ENCODE measurements around the gene AK5.

Gene AK5, protein sequence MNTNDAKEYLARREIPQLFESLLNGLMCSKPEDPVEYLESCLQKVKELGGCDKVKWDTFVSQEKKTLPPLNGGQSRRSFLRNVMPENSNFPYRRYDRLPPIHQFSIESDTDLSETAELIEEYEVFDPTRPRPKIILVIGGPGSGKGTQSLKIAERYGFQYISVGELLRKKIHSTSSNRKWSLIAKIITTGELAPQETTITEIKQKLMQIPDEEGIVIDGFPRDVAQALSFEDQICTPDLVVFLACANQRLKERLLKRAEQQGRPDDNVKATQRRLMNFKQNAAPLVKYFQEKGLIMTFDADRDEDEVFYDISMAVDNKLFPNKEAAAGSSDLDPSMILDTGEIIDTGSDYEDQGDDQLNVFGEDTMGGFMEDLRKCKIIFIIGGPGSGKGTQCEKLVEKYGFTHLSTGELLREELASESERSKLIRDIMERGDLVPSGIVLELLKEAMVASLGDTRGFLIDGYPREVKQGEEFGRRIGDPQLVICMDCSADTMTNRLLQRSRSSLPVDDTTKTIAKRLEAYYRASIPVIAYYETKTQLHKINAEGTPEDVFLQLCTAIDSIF

DNA sequence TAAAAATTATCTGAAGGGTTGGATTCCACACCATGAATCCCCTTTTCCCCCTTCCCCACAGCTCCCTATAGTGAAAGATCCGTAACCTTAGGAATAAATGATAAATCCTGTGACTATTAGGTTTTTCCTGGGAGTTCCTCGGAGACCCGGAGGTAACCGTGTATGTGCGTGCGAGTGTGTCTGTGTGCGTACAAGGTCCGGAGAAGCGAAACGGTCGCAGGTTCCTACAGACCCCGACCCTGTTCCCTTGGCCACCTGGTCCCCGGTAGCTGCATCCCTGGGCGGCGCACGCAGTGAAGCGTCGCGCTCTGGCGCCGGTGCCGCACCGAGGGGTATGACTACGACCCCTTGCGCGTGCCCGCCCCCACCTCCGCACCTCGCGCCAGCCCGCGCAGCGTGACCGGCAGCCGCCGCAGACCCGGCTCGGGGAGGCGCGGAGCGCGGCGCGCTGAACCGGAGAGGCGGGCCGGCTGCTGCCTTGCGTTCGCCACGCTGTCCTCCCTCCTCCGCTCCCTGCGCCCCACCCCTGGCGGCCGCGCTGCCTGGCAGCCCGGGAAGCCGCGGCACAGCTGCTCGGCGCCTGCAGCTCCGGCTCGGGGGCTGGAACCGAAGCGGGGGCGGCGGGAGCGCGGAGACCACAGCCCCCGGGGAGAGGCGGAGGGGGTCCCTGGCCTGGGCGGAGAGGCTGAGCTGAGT, at the start of gene AK5:
Gene AK5 (plus strand): TSS at position 529 of the 696 bp plus-strand sequence. CDS start 295 bp downstream, outside the sequence.
- DNase-seq (ENCODE audit: low read depth), result no peak

DNA sequence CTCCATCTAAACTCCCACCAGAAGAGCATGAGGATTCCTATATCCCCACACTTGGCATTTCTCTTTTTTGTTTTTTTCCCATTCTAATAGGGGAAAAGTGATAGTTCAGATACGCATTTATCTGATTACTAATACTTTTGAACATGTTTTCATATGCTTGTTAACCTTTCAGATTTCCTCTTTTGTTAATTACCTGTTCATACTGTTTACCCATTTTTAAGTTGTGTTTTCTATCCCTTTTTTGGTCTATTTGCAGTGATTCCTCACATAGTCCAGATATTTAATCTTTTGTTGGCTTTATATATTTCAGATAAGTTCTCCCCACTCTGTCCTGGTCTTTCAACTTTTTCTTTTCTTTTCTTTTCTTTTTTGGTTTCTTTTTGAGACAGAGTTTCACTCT, 49.0 kb upstream of the AK5 start:
- DNase-seq (ENCODE audit: low read depth), result no peak

DNA sequence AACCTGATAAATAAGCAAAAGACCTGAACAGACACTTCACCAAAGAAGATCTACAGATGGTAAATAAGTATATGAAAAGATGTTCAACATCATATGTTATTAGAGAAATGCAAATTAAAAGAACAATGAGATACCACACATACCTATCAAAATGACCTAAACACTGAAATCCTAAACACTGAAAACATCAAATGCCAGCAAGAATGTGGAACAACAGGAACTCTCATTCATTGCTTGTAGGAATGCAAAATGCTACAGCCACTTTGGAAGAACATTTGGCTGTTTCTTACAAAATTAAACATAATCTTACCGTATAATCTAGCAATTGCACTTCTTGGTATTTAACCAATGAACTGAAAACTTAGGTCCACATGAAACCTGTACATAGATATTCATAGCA, 47.7 kb upstream of the AK5 start:
- DNase-seq (ENCODE audit: low read depth), result no peak

DNA sequence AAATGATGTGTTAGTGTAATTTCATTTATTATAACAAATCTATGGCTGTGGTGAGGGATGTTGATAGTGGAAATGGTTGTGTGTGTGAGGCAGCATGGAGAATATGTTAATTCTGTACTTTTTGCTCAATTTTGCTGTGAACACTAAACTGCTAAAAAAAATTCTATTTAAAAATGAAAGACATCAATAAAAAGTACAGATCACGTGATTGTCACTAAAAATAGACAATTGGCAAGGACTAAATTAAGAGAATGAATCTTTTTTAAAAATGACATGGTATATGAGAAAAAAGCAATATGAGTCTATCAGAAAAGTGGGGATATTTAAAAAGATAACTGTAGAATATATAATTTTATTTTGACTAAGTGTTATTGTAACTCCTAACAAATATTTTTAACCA, 46.9 kb upstream of the AK5 start:
- no peak for DNase-seq (ENCODE audit: low read depth)

DNA sequence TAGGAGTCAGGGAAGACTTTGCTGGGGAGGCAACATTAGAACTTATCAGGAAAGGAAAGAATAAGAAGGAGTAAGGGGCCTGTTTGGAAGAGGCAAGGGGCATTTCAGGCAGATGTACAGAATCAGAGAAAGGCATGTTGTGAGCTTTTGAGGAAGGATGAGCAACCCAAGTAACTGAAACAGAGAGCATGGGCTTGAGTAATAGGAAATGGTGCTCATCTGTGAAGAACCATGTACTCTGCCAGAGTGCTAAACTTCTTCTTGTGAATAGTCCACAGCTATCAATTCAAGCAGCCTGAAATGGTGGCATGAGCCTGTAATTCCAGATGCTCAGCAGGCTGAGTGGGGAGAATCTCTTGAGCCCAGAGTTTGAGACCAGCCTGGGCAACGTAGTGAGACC, 43.4 kb upstream of the AK5 start:
- no peak for DNase-seq (ENCODE audit: low read depth)

DNA sequence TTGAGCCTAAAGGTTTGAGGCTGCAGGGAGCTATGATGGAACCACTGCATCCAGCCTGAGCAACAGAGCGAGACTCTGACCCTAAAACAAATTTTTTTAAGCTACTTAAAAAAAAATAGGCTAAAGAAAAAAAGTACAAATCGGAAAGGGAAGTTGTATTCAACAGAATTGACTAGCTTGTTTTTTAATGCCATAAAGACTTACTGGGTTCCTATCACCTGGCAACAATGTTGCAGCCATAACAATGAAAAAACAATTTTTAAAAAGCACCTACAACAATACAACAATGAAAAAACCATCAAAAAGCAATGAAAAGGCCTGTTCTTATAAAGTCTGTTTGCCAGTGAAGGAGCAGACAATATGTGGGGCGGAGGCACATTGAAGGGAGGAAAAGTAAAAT, 42.5 kb upstream of the AK5 start:
- DNase-seq (ENCODE audit: low read depth), result no peak

DNA sequence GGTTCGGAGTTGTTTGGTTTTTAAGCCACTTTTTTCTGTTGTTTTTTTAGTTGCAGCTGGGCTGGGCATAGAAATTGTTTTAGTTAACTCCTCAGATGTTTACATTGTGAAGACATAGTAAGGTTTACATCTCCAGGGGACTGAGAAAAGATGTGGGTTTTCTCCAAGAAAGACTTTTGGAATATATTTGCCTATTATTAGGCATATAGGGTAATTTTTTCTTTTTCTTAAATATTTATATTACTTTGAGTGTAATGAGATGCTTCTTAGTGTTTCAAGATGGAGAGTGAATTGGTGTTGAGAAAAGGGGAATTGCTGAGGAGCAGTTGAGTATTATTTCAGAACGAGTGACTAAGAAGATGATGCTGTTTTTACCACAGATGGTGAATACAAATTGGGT, 36.0 kb upstream of the AK5 start:
- DNase-seq (ENCODE audit: low read depth), result no peak

DNA sequence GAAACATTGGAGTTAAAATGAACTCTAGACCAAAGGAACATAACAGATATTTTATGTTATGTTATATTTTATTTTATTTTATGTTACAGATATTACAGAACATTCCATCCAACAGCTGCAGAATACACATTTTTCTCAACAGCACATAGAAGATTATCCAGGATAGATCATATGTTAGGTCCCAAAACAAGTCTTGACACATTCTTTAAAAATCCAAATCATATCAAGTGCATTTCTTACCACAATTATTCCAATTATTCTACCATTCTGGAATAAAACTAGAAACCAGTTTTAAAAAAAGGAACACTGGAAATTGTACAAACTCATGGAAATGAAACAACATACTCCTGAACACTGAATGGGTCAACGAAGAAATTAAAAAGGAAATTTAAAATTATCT, 31.7 kb upstream of the AK5 start:
- no peak for DNase-seq (ENCODE audit: low read depth)

DNA sequence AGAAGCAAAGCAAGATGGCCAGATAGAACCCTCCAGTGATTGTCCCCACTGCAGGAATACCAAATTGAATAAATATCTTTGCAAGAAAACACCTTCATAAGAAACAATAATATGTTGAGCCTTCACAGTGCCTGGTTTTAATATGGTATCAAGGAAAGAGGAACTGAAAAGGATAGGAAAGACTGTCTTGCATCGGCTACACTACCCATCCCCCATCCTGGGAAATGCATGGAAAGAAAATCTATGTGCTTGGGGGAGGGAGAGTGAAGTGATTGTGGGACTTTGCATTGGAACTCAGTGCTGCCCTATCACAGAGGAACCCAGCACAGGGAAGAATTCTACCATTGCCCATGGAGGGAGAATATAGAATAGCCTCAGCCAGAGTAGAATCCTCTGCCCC, 28.6 kb upstream of the AK5 start:
- DNase-seq (ENCODE audit: low read depth), result no peak

DNA sequence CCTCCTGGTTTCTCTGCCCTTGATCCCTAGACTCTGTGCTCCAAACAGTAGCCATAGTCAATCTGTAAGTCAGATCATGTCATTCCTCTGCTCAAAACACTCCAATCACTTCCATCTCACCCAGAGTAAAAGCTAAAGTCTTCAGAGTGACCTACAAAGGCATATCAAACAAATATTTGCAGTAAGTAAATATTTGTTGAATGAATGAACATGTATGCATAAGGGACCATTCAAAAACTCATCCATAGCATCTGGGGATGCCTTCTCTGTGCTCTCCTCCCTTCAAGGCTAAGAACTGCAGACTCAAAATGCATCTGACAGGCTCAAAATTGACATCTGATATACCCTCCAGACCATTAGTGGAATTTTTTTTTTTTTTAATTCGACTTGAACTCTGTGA, 18.1 kb upstream of the AK5 start:
- DNase-seq (ENCODE audit: low read depth), result no peak

DNA sequence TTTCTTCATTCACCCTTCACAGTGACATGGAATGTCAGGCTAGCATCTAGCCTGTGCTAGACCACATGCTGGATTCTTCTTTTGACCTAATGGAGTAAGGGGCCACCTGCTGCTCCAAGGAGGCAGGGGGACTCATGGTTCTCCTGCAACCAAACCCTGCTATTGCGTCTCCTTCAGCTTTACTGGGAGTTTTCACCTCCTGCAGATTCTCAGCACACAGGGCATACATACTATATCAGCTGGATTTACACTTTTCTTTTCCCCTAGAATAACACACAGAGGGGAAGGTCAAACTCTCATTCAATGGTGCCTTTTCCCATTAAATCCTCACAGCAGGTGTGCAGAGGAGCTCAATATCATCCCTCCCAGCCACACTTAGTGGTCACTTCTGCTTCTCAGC, 16.6 kb upstream of the AK5 start:
- DNase-seq (ENCODE audit: low read depth), result no peak

DNA sequence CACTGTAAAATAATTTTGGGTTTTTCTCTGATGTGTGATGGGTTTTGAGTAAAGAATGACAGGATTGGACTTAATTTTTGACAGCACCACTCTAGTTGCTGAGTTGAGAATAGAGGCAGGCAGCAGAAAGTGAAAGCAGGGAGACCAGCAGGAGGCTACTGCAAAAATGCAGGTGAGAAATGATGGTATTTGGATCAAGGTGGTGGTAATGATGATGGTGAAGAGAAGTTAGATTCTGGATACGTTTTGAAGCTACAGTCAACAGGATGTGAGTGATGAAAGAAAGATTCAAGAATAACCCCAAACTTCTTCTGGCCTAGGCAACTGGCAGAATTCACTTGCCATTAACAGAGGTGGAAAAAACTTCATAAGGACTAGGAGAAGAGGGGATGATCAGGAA, 14.8 kb upstream of the AK5 start:
- DNase-seq (ENCODE audit: low read depth), result no peak

DNA sequence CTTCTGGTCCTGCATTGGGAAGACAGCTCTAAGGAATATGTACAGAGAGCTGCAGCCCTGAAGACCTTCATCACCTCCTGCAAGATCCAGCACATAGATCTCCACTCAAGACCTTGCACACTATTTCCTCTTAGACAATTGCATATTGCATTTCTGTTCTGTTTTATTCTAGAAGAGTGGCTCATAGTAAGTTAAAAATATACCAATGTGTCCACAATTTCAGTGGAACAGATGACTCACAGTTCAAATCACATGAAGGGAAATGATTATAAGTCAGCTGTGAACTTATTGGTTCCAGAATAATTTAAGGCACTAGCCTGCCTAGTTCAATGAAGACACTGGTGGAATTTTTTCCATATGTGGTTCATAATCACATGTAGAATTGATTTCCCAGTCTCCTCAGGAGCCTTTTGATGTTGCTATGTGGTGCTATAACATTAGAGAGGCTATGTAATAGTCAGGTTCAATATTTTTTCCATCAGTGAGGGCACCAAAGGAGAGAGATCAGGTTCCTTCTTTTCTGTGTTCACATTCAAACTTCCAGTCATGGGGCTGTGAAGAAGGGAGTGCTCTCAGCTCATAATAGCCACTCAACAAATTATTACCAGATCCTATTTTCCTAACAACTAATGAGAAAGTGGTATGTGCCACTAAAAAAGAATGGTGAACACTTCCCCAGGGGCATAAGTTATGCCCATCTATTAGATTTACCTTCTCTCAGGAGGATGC, 9.8 kb upstream of the AK5 start:
- no peak for DNase-seq (ENCODE audit: low read depth)

DNA sequence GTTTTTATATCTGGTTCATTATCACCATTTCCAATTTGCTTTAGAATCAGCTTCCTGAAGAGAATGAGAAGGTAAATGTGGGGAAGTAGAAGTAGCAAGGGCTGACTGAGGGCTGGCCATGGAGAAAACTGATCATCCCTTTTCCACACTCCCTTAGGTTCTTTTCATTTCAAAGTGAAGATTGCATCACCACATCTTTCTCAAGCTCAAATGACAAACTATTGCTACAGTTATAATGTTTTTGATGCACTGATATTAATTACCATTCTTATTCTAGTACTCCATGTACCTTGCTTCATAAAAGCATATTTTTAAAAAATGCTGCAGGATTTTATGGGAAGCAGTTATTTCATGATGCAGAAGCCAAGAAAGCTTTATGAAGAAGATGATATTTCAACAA, 7.9 kb upstream of the AK5 start:
- no peak for DNase-seq (ENCODE audit: low read depth)

DNA sequence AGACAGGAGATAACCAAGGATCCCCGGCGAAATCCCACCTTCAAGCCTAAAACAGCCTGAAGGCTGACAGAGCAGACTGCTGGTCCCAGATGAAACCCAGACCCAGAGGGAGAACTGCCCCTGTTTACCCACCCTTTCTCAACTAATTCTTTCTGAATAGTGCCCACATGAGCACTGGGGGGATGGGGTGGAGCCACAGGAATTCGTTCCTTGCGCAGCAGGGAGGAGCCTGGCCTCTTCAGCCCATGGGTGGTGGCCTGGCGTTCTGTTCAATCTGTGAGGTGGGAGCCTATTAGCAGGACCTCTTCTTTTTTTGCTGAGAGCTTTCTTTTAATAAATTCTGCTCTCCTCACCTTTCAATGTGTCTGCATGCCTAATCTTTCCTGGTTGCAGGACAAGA, 6.6 kb upstream of the AK5 start:
- DNase-seq (ENCODE audit: low read depth), result no peak

DNA sequence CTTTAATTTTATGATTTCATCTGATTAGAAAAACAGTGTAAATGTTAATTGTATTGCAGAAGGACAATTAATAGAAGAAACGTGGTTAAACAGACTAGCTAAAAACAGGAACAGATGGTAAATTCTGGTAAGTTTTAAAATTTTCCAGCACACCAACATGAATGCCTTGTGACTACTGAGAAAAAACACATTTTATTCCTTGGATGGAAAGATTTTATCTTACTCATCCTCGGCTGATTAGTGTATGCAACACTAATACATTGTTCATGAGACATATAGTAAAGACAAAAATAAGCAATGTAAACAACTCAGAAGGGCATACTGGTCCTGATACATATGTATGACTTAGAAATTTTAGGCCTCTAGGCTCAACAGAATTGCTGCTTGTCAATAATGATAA, 4.9 kb upstream of the AK5 start:
- DNase-seq (ENCODE audit: low read depth), result no peak

DNA sequence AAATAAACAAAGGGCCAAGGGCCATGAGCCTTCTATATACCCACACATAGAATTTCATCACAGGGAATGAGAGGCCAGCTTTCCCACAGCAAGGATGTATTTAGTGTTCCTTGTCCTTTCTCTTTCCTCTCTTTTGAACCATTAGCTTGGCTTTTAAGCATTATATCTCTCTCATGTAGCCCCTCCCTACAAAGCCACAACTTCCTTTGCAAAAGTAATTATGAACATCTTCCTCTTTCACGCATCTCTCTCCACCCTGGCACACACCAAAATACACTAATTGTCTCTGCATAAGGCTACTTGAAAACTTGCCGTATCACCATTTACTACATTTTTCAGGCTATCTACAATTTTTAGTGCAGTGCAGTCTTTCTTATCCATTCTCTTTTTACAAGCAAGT, 1.9 kb upstream of the AK5 start:
- DNase-seq (ENCODE audit: low read depth), result no peak

DNA sequence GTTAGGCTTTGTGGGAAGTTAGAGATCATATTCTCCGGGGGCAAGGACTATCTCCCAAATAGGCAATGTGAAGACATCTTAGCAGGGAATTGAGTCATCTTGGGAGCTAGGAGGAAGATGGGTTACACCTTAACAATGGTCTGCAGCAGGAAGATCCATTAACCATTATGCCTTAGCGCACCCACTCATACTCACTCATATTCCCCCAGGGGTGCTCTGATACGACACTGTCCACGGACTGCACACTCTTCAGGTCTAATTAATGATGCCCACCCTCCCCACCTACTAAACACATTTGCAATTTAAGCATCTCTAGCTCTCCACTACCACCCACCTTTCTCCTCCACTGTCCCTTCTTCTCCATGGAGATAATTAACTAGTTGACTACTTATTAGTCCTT, 857 bp upstream of the AK5 start:
- DNase-seq (ENCODE audit: low read depth), result no peak

DNA sequence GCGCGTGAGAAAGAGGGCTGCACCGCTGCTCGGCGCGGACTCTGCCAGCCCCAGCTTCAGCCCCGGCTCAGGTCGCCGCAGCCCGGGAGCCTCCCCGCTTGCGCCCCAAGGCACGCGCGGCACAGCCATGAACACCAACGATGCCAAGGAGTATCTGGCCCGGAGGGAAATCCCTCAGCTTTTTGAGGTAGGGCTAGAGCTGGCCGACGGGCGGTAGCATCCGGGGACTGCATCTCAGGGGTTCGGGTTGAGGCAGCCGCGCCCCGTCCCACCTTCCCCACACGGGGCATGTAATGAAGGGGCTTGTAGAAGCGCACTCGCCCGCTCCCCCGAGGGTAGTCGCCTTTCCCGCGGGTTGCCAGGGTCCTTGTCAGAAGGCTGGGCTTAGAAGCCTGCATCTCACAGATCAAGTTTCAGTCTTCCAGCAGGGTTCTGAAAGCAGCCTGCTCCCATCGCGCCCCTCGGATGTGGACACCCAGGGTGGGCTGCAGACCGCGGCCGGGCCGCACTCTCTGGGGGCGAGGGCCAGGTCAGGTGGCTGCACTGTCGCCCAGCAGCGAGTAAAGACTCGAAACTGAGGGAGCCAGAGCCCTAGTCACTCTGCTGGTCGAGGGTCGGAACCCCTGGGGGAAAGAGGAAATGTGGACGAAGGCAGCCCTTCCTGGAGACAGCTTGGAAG, 507 bp downstream of the AK5 start:
- no peak for DNase-seq (ENCODE audit: low read depth)

DNA sequence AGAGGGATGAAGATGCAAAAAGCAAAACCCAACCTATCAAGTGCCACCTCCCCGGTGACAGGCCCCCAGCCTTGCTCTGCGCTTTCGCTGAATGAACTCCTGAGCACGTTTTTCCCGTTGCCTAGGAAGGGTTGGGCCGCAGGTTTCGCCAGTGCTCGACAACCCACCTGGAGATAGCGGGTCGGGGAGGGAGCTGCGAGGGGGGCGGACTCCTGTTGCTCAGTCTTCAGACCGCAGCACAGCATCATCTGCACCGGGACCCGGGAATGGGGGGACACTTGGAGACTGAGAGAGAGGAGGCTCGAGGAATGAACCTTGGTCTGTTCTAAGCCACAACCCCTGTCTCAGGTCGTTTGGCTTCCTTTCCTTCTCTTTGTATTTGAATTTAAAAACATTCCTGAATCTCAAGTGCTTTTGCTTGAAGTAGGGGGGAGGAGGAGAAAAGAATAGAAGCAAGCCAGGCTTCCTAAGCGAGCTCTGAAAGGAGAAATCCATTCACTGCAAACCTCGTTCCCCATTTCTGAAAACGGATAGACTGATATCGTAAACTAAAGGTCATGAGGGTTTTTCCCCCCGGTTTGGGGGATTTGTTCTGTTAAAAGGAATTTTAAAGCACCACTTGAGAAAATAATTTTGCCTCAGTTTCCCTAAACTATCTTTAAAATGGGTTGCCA, 1.2 kb downstream of the AK5 start:
- DNase-seq (ENCODE audit: low read depth), result no peak

DNA sequence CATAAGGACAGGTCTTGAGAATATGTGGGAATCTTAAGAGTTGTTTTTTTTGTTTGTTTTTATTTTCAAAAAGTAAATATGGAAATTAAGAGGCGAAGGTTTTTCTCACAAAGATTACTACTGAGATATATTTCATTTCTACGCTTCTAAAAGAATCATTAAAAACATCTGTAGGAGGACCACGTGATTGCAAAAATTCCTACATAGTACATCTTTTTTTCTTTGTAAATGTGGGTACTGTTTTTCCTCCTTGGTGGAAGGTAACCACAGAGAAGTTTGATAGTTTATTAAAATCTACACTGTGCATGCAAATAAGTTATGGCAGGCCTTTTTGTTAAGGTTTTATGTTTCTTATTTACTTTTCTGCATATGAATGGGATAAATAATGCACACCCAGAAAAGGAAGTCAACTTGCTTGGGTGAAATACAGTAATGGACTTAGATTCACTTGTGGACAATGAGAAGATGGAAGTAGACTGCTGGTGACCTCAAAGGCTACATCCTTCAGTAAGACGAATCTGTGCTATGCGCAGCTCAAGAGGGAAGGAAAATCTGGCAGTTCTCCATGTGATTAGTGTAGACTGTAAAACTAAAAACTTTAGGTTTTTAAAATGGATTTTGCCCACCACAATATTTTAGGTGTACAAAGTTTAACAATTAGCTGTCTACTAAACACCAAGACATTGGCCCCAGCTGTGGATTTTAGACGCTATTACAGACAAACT, 2.0 kb downstream of the AK5 start:
- DNase-seq (ENCODE audit: low read depth), result no peak
